Upper lobe of right lung (tissue), 1 donor: ENCODE results near the gene PRND. TPM values are rescaled to one million over a fixed set of nuclear protein-coding genes. Genes with fewer than 3 reads are reported as not detected.
A peak's percentile ranks its signal among the peaks of the same experiment; 100 is the strongest.

Source experiments
- ATAC-seq: fragments of 200-7000 bp; cut with Tn5 transposase; one replicate; pipeline ENCODE4 v1.9.1; 2020; ENCODE audit warnings: mild to moderate bottlenecking, moderate library complexity
- DNase-seq: peaks from one replicate; pipeline ENCODE4 v3.0.0-alpha.2; 2020
- H3K27ac ChIP-seq: fragments of 200-600 bp; one replicate; pipeline ENCODE4 v1.8.0; 2022
- H3K27me3 ChIP-seq: fragments of 200-600 bp; one replicate; pipeline ENCODE4 v1.8.0; 2022; ENCODE audit warnings: mild to moderate bottlenecking
- H3K36me3 ChIP-seq: fragments of 200-600 bp; one replicate; pipeline ENCODE4 v1.8.0; 2022
- H3K4me1 ChIP-seq: fragments of 200-600 bp; one replicate; pipeline ENCODE4 v1.8.0; 2022
- H3K4me3 ChIP-seq: fragments of 200-600 bp; one replicate; pipeline ENCODE4 v1.8.0; 2022; ENCODE audit warnings: mild to moderate bottlenecking
- H3K9me3 ChIP-seq: fragments of 200-600 bp; one replicate; pipeline ENCODE4 v1.8.0; 2022
- intact Hi-C: fragments of 100-400 bp; cut with DNase I; formaldehyde crosslinking; loops from one replicate; pipeline ENCODE4 v1.11.0; 2022
- total RNA-seq: library from RNA; stranded (reverse); fragmentation: NEBNext Ultra II Directional; extraction: Animal tissue kit (Norgen Biotek cat#: 25700); gene quantifications from one replicate; pipeline ENCODE4 v1.2.1, GENCODE V29; 2021
- TF ChIP-seq, protein P1 (sequence below): fragments of 200-600 bp; IDR thresholded peaks from one replicate; pipeline ENCODE4 v1.8.0; 2022; ENCODE audit warnings: antibody characterized with exemption
- donor health status: DM: no; HTN: yes; CAD: no; lungs with severe emphysema.

The PRND gene
- total RNA-seq, 1 donor from 2014 or later = 0.43 TPM

DNA sequence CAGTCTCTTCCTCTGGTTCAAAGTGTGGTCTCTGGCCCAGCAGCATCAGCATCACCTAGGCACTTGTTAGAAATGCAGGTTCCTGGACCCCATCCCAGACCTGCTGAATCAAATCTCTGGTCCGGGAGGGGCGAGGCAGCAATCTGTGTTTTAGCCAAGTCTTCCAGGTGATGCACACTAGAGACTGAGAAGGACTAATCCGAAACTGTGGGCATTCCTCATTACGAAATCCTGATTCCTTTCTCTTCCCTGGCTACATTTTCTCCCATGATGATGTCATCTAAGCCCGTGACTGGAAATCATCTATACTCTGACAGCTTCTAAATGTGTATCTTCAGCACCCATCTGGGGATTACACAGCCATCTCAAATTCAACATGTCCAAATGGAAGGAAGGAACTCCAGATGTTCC lies 39.7 kb upstream of the PRND start:
- DNase-seq (no peak), ATAC-seq (no peak)
- no peaks in the 10 kb centered on the region for H3K27me3 ChIP-seq
- intact Hi-C loops = no loop called here
- TF ChIP-seq, protein P1, sequence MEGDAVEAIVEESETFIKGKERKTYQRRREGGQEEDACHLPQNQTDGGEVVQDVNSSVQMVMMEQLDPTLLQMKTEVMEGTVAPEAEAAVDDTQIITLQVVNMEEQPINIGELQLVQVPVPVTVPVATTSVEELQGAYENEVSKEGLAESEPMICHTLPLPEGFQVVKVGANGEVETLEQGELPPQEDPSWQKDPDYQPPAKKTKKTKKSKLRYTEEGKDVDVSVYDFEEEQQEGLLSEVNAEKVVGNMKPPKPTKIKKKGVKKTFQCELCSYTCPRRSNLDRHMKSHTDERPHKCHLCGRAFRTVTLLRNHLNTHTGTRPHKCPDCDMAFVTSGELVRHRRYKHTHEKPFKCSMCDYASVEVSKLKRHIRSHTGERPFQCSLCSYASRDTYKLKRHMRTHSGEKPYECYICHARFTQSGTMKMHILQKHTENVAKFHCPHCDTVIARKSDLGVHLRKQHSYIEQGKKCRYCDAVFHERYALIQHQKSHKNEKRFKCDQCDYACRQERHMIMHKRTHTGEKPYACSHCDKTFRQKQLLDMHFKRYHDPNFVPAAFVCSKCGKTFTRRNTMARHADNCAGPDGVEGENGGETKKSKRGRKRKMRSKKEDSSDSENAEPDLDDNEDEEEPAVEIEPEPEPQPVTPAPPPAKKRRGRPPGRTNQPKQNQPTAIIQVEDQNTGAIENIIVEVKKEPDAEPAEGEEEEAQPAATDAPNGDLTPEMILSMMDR = no peak
- H3K9me3 ChIP-seq = no peaks in the 10 kb centered on the region
- no peak overlapping the region for H3K27ac ChIP-seq
- H3K36me3 ChIP-seq = no peaks in the 10 kb centered on the region
- no peak overlapping the region for H3K4me3 ChIP-seq
- H3K4me1 ChIP-seq = peaks cover 7% of the 10 kb centered on the region

DNA sequence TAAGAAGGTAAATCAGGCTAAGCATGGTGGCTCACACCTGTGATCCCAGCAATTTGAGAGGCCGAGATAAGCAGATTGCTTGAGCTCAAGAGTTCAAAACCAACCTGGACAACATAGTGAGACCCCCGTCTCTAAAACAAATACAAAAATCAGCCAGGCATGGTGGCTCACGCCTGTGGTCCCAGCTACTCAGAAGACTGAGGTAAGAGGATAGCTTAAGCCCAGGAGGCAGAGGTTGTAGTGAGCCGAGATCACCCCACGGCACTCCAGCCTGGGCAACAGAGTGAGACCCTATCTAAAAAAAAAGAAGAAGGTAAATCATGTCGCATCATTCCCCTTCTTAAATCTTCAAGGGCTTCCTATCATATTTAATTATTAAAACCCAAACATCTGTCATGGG lies 39.0 kb upstream of the PRND start:
- H3K36me3 ChIP-seq = no peaks in the 10 kb centered on the region
- no peak for ATAC-seq
- no peaks in the 10 kb centered on the region for H3K27me3 ChIP-seq
- H3K4me3 ChIP-seq = no peak overlapping the region
- intact Hi-C loops = no loop called here
- H3K27ac ChIP-seq = peak overlapping the region; percentile 30
- H3K9me3 ChIP-seq = no peaks in the 10 kb centered on the region
- peaks cover 13% of the 10 kb centered on the region for H3K4me1 ChIP-seq
- TF ChIP-seq, protein P1 = no peak
- DNase-seq = no peak

DNA sequence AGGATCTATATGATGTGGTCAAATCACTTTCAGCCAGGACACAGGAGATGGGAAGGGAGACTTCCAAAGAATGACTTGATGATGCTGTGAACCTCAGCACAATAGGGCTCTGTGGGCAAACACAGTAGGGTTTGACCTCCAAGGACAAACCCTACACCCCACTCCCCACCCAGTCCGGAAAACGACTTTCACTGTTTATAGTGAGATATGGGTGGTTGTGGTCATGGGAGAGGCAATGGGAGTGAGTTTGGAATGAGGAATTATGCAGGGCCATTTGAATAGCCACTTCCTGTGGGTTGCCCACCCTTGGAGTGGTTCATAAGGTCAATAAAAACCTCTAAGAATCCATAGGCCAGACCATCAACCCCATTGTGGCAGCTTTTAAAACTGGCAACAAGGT lies 38.4 kb upstream of the PRND start:
- no peak for DNase-seq
- Histone ChIP-seq H3K4me3 (no peak overlapping the region), H3K9me3 (no peaks in the 10 kb centered on the region), H3K27ac (peak overlapping the region; percentile 30), H3K27me3 (no peaks in the 10 kb centered on the region), H3K4me1 (peaks cover 19% of the 10 kb centered on the region), H3K36me3 (no peaks in the 10 kb centered on the region)
- ATAC-seq = no peak
- TF ChIP-seq, protein P1 = no peak
- intact Hi-C loops = no loop called here

DNA sequence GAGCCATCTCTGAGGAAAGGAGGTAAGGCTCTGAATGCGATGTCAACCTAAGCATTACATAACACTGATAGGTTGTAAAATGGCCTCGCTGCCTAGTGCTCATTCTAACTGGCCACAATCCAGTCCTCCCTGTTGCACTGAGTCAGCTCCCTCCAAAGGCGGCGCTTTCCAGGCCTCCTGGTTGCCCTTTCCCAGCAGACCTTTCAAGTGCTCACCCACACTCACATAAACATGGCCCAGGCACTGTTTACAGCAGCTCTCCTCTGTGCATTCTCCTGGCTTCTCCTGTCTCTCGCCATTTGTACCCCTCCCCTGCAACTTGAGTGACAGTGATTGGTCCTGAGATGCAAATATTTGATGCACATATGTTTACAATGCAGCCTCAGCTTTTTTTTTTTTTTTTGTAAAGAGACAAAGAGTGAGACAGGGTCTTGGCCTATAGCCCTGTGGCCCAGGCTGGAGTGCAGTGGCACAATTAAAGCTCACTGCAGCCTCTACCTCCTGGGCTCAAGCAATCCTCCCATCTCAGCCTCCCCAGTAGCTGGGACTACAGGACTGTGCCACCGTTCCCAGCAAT lies 36.8 kb upstream of the PRND start:
- peaks cover 32% of the 10 kb centered on the region for H3K4me1 ChIP-seq
- H3K27me3 ChIP-seq = no peaks in the 10 kb centered on the region
- no peak overlapping the region for H3K4me3 ChIP-seq
- H3K27ac ChIP-seq = no peak overlapping the region
- H3K36me3 ChIP-seq = no peaks in the 10 kb centered on the region
- TF ChIP-seq, protein P1 = no peak
- no peak for ATAC-seq
- intact Hi-C loops = no loop called here
- no peak for DNase-seq
- no peaks in the 10 kb centered on the region for H3K9me3 ChIP-seq

DNA sequence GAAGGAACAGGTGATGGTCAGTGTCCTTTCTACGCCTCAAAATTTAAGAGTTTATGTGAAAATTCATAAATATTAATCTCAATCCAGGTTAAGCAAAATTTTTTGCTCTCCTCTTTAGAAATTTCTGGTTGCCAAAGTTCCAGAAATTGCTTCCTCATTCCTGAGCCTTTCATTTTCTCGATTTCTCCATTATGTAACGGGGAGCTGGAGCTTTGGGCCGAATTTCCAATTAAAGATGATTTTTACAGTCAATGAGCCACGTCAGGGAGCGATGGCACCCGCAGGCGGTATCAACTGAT lies 35.8 kb upstream of the PRND start:
- Histone ChIP-seq H3K27me3 (no peaks in the 10 kb centered on the region), H3K4me3 (peak overlapping the region; percentile 85), H3K36me3 (no peaks in the 10 kb centered on the region), H3K9me3 (no peaks in the 10 kb centered on the region), H3K27ac (peak overlapping the region; percentile 95), H3K4me1 (peaks cover 32% of the 10 kb centered on the region)
- no peak for ATAC-seq
- TF ChIP-seq, protein P1 = no peak
- no peak for DNase-seq
- intact Hi-C loops = no loop called here

DNA sequence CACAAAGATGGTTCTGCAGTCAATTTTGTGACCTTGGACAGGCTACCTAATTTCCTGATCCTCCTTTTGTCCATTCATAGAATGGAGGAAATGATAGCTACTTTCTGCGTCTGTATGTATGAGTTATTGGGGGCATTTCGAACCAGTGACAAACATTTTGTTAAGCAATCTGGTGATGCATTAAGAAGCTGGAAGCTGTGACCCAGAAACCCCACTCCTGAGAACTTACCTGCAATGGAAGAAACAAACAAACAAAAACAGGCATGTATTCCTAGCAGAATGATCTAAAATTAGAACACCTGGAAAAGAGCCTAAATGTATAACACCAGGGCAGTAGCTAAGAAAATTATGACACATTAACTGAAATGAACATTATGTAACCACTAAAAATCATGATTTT lies 33.4 kb upstream of the PRND start:
- ATAC-seq (no peak), DNase-seq (no peak)
- Histone ChIP-seq H3K4me3 (no peak overlapping the region), H3K36me3 (no peaks in the 10 kb centered on the region), H3K4me1 (peaks cover 32% of the 10 kb centered on the region), H3K27me3 (no peaks in the 10 kb centered on the region), H3K9me3 (no peaks in the 10 kb centered on the region), H3K27ac (no peak overlapping the region)
- intact Hi-C loops = no loop called here
- TF ChIP-seq, protein P1 = no peak
